Chondrocyte (in vitro differentiated cells): ENCODE results near the gene CLCN6. TPM values are rescaled to one million over a fixed set of nuclear protein-coding genes. Genes with fewer than 3 reads are reported as not detected.

Experiments
- DNase-seq: peaks from one replicate; pipeline ENCODE4 v3.0.0; 2021; ENCODE audit warnings: mixed read lengths, low spot score
- H3K27ac Mint-ChIP-seq: one replicate; pipeline ENCODE4 v1.8.0; 2021; ENCODE audit warnings: mild to moderate bottlenecking, moderate library complexity, mixed read lengths; ENCODE audit not compliant: unreplicated experiment
- H3K27me3 Mint-ChIP-seq: 2 replicates; pipeline ENCODE4 v1.8.0; 2021; ENCODE audit warnings: low read depth, mixed read lengths
- H3K36me3 Mint-ChIP-seq: 2 replicates; pipeline ENCODE4 v1.8.0; 2021; ENCODE audit warnings: low read depth, mixed read lengths
- H3K4me1 Mint-ChIP-seq: 2 replicates; pipeline ENCODE4 v1.8.0; 2021; ENCODE audit warnings: low read depth, mild to moderate bottlenecking, mixed read lengths
- H3K4me3 Mint-ChIP-seq: one replicate; pipeline ENCODE4 v1.8.0; 2021; ENCODE audit warnings: mild to moderate bottlenecking, moderate library complexity, mixed read lengths; ENCODE audit not compliant: unreplicated experiment
- H3K9me3 Mint-ChIP-seq: 2 replicates; pipeline ENCODE4 v1.8.0; 2021; ENCODE audit warnings: low read depth, mixed read lengths
- total RNA-seq: library from RNA; stranded (reverse); gene quantifications from 3 replicates; pipeline ENCODE4 v1.2.1, GENCODE V29; 2021
- TF ChIP-seq, protein P1 (sequence below): fragments of 200-600 bp; sonication (generic); IDR thresholded peaks from 2 replicates; pipeline ENCODE4 v1.5.0; 2021; ENCODE audit warnings: antibody characterized with exemption, mild to moderate bottlenecking, moderate library complexity

CLCN6 gene
- total RNA-seq, 1 donor from 2014 or later = 22.2 TPM

DNA sequence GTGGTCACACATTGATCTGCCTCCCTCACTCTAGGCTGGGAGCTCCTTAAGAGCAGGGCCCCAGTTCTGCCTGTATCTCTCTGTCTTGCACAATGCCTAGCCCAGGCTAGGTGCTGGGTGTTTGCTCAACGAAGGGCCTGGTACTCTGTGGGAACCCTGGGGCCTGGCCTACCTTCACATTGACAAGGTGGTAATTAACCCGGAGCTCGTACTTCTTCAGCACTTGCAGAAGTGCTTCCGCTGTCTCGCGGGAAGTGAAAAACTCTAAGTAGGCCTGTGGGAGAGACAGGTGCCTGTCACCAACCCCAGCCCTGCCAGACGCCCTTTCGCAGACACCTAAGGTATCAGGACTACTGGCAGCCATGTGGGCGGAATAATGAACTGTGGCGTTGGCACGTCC is 13.9 kb upstream of the CLCN6 start:
- Mint-ChIP-seq H3K9me3 (no peaks in the 10 kb centered on the region), H3K27me3 (no peaks in the 10 kb centered on the region), H3K27ac (peak overlapping the region; percentile 86), H3K36me3 (peaks cover 21% of the 10 kb centered on the region), H3K4me1 (peaks cover 34% of the 10 kb centered on the region), H3K4me3 (no peak overlapping the region)
- TF ChIP-seq, protein P1, sequence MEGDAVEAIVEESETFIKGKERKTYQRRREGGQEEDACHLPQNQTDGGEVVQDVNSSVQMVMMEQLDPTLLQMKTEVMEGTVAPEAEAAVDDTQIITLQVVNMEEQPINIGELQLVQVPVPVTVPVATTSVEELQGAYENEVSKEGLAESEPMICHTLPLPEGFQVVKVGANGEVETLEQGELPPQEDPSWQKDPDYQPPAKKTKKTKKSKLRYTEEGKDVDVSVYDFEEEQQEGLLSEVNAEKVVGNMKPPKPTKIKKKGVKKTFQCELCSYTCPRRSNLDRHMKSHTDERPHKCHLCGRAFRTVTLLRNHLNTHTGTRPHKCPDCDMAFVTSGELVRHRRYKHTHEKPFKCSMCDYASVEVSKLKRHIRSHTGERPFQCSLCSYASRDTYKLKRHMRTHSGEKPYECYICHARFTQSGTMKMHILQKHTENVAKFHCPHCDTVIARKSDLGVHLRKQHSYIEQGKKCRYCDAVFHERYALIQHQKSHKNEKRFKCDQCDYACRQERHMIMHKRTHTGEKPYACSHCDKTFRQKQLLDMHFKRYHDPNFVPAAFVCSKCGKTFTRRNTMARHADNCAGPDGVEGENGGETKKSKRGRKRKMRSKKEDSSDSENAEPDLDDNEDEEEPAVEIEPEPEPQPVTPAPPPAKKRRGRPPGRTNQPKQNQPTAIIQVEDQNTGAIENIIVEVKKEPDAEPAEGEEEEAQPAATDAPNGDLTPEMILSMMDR = no peak
- no peak for DNase-seq

DNA sequence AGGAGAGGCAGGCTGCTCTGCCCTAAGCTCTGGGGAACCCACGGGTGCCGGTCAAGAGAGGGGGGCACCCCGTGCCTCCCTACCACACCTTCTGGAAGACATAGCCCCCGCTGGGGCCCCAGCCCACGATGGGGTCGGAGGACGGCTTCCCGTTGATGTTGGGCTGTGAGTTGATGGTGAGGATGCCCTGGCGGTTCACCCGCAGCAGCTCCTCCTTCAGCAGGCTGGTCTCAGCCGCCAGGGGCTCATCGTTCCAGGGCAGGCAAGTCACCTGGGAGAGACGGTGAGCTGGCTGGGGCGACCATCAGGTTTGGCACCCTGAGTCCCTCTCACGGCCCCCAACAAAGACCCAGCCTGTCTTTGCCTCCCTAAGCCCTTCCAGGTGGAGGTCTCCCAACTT is 12.2 kb upstream of the CLCN6 start:
- H3K9me3 Mint-ChIP-seq = no peaks in the 10 kb centered on the region
- no peaks in the 10 kb centered on the region for H3K27me3 Mint-ChIP-seq
- DNase-seq = no peak
- TF ChIP-seq, protein P1 = no peak
- H3K36me3 Mint-ChIP-seq = peaks cover 21% of the 10 kb centered on the region
- H3K4me1 Mint-ChIP-seq = peaks cover 22% of the 10 kb centered on the region
- H3K27ac Mint-ChIP-seq = no peak overlapping the region
- H3K4me3 Mint-ChIP-seq = no peak overlapping the region

DNA sequence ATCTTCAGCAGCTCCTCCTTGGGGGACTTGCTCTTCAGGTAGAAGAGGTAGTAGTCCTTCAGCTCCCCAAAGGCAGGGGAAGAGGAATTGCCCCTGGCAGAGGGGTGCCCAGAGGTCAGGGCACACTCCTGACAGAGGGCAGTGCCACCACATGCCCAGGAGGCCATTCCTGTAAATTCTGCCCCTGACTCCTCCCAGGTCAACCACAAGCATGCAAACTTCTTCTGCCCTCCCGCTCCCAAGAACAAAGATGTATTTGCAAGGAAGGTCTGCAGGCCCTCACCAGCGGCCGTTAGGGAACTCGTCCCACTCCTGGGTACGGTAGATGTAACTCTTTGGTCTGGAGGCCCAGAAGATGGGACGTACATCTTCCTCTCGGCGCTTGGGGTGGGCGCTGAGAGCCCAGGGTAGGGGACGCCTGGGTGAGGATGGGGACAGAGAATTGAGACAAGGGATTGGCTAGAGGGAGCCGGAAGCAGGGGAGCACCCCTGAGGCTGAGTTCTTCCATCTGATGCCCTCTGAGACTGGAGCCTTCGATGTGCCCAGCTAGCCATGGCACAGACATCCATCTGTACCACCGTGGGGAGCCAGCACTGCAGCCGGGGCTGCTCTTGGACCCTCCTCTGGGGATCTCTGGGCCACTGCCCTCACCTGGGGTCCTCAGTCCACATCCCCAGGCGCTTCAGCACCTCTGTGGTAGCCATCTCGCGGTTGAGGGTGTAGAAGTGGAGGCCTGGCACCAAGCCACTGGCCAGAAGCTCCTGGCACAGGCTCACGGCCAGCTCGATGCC is 11.3 kb upstream of the CLCN6 start:
- Mint-ChIP-seq H3K9me3 (no peaks in the 10 kb centered on the region), H3K36me3 (peaks cover 21% of the 10 kb centered on the region), H3K4me3 (no peak overlapping the region), H3K27ac (peak overlapping the region; percentile 32), H3K4me1 (peaks cover 22% of the 10 kb centered on the region), H3K27me3 (no peaks in the 10 kb centered on the region)
- TF ChIP-seq, protein P1 = no peak
- DNase-seq = no peak

DNA sequence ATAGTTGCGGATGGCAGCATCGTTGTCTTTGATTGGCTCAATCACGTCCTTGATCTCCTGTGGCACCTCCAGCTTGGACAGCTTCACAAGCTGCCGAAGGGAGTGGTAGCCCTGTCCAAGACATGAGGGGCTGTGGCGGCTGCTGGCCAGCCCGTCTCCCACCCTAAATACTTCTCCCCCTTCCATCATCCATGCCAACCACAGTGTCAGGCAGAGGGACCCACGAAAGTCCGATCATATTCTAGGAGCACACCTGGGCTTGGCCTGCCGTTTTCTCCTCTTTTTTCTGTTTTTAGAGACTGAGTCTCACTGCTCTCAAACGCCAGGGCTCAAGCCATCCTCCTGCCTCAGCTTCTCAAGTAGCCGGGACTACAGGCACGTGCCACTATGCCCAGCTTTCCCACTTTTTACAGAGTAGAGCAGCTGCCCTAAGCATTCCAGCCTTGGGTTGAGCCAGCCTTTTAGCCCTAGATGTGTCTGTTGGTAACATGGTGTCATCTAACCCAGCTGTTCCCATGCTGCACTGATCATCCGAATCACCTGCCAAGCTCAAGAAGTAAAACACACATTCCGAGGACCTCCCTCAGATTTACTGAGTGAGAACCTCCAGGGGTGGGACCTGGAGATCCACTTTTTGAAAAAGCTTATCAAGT is 10.6 kb upstream of the CLCN6 start:
- peaks cover 21% of the 10 kb centered on the region for H3K4me1 Mint-ChIP-seq
- peaks cover 25% of the 10 kb centered on the region for H3K36me3 Mint-ChIP-seq
- H3K27me3 Mint-ChIP-seq = no peaks in the 10 kb centered on the region
- H3K9me3 Mint-ChIP-seq = no peaks in the 10 kb centered on the region
- TF ChIP-seq, protein P1 = no peak
- H3K4me3 Mint-ChIP-seq = no peak overlapping the region
- no peak overlapping the region for H3K27ac Mint-ChIP-seq
- DNase-seq = no peak

DNA sequence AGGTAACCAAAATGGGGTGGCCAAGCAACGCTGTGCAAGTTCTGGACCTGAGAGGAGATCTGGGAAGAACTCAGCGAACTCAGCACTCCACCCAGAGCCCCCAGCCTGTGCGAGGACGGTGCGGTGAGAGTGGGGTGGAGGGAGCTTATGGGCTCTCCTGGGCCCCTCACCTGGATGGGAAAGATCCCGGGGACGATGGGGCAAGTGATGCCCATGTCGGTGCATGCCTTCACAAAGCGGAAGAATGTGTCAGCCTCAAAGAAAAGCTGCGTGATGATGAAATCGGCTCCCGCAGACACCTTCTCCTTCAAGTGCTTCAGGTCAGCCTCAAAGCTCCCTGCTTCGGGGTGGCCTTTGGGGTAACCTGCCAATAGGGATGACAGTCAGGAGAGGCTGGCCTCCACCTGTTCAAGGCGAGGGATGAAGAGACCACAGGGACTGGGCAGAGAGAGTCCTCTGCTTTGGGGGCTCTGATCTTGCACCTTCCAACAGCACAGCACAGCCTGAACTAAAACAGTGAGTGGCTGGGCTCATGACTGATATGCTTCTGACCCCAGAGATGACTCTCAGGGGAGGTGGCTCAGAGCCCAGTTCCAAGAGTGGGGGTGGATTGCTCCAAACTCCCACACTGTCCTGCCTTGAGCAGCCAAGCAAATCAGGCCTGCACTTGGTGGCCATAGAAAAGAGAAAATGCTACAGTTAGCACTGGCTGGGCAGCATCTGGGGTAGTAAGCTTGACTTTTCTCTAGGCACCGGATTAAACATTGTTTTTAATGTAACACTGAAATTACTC is 9.8 kb upstream of the CLCN6 start:
- no peak for DNase-seq
- no peak overlapping the region for H3K27ac Mint-ChIP-seq
- no peaks in the 10 kb centered on the region for H3K27me3 Mint-ChIP-seq
- peaks cover 14% of the 10 kb centered on the region for H3K4me1 Mint-ChIP-seq
- no peak overlapping the region for H3K4me3 Mint-ChIP-seq
- H3K36me3 Mint-ChIP-seq = peaks cover 24% of the 10 kb centered on the region
- H3K9me3 Mint-ChIP-seq = no peaks in the 10 kb centered on the region
- TF ChIP-seq, protein P1 = no peak
